NCI-H1092 treated with DMSO at 0.1 percent for 48 hours (cell line): ENCODE results near the gene CTSV.
A peak's percentile ranks its signal among the peaks of the same experiment; 100 is the strongest.
"Not testable (repeated sequence)": the region's sequence is repeated elsewhere in the genome, so short reads cannot be mapped to it uniquely, and the experiment has no call there.

ENCODE experiments used
- DNase-seq: peaks from one replicate; lab custom pipeline; 2025; lab: John Stamatoyannopoulos, UW

The CTSV gene

DNA sequence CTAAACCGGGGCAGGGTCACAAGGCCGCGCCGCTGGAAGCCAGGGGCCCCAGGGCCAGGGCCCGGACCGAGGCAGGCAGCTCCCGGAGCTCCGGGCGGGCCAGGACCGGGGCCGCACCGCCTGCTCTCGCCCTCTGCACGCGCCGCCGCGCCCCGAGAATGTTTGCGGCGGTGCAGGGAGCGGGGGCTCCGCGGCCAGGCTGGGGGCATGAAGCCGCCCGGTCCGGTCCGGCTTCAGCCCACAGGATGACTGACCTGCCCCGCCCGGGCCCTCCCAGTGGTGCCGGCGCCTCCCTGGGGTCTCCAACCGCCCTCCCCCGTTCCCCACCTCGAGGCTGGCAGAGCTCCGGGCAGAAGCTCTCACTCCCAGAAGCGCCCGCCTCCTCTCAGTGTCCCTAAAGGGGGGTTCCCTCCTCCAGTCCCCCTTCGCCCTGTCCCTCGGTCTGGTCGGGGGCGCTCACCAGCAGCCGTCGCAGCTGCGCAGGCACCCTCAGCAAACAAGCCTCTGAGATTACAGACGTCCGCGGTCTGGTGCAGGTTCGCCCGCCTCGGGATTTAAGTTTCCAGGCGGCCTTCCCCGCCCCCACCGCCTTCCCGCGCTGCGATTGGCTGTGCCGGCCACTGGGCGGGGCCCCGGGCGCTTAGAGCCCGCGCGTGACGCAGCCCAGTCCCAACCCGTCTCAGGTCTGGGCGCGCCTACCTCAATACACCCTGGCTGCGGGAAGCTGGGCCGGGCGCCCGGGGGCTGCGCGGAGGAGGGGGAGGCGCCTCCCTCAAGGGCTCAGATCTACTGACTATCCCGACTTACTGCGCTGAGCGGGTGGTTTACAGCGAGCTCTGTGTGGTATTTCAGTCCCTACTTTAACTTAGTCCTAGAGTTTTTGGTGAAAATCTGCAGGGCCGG lies at the start of gene CTSV:
CTSV (minus strand) TSS at position 532 of the 903 bp plus-strand sequence. CDS start 1,099 bp downstream, outside the sequence.
- peak; percentile 94 for DNase-seq

DNA sequence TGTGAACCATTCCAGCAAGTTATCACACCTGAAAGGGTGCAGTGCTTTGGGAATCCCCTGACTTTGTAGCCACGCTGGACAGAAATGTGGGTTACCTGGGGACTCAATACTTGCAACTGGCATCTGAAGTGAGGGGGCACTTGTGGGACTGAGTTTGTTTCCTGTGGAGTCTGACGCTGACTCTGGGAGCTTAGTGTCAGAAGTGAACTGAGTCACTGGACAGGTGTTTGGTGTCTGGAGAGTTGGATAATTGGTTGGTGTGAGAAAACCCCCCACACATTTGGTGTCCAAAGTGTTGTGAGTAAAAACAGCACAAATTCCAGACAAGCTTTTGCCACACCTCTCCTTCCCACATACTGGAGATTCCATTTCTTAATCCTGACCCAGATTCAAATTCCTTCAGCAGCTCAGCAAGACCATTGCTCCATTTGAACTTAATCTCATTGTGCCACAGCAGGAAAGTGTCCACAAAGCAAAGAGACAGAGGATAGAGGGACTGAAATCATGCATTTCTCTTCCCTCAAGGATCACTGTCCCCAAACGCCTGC lies 48.8 kb upstream of the CTSV start:
- DNase-seq, result not testable (repeated sequence)

DNA sequence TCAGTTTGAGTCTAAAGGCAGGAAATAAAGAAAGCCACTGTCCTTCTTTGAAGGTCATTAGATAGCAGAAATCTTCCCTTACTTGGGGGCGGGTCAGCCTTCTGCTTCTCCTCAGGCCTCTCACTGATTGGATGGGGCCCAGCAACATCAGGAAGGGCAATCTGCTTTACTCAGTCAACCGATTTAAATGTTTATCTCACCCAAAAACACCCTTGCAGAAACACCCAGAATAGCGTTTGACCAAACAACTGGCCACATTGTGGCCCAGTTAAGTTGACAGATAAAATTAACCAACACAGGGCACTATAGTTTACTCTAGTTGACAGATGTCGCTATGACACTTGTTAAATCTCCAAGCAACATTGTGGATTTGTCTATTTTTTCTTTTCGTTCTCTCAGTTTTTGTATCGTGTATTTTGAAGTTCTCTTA lies 45.6 kb upstream of the CTSV start:
- not testable (repeated sequence) for DNase-seq

DNA sequence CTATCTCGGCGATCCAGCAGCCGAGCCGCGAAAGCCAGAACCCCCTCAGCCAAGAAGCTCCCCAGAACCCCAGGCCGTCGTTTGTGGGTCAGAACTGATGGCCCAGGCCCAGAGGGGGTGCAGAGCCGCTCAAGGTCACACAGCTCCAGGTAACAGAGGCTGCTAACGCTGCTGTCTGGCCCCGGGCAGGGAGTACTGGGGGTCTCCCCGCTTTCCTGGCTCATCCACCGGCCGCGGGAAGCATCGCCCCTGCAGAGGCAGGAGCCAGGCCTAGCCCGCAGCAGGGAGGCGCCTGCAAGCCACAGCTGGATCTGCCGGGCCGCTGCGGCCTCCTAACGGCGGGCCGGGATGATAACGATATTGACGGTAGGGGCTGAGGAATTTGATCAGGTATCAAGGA lies 39.4 kb upstream of the CTSV start:
- DNase-seq, result no peak

DNA sequence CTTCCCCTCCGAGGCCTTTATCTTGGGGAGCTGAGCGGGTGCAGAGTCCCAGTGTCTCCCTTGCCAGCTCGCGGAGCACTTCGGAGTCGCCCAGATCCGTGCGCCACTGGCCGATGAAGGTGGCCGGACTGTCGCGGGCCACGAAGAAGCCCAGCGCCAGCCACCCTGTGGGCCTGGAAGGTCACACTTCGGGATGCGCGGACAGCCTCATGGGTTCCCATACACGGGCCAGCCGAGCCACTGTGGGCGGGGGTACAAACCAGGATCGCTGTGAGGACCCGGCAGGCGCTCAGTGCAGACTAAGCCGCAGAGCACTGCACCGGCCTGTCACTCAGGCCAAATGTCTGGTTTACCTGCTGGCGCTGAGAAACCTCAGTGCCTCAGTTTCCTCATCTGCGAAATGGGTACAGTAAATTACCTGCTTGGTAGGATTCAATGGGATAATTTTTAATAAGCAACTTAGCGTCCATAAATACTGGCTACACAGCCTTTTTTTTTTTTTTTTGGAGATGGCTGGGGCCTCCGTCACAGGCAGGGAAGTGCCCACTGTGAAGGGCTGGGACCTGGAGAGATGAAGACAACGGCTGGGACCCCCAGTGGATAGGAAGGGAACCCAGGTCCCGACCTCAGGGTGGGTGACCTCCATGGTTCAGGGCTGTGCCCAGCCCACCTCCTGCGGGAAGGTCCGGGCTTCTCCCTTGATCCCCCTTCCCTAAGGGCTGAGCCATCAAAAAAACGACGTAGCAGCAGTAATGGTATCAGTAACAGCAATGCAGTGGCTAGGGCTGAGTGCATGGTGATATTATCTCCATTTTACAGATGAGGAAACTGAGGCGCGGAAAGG lies 38.7 kb upstream of the CTSV start:
- no peak for DNase-seq

DNA sequence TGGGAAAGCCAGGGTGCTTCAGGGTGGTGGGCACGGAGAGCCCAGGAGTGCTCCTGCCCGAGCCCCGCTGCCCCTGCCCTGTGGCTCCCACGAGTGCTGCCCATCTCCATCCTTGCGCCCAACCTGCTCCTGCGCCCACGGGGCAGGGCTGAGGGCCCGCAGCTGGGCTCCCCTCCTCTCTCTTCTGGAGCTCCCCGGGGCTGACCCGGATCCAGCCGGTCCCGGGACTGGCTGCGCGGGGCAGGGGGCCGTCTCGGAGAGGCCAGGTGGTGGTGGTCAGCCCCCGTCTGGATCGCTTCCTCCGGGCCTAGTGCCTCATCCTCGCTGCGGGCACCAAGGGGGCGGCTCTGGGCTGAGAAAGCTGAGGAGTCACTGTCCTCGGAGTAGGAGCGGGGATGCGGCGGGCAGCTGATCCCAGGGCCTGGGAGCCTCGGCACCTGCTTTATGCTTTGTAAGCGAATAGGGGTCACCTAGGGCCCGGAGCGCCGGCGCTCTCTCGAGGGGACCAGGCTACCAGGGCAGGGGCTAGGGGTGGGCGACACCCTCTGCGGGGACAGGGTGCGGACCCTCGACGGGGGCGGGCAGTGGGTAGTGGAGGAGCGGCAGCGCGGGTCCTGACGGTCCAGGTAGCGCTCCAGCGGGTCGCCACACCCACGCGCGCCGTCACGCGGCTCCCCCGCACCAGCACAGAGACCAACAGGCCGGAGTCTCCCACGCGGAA lies 37.9 kb upstream of the CTSV start:
- not testable (repeated sequence) for DNase-seq

DNA sequence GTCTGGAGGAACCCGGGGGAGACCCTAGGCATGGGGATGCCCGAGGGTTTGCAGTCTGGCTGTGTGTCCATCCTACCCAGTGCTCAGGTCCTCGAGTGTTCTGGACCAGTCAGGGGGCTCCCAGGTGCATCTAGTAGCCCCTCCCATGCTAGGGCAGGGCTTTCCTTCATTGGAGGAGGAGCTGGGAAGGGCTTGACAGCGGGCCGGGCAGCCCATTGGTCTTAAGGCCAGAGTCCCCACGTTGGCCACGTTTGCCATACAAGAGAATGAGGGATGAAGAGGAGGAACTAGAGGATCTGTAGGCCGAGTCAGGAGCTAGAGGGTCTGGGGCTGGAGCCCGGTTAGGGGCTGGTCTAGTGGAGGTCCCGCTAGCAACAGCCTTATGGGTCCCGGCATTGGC lies 37.3 kb upstream of the CTSV start:
- DNase-seq, result no peak

DNA sequence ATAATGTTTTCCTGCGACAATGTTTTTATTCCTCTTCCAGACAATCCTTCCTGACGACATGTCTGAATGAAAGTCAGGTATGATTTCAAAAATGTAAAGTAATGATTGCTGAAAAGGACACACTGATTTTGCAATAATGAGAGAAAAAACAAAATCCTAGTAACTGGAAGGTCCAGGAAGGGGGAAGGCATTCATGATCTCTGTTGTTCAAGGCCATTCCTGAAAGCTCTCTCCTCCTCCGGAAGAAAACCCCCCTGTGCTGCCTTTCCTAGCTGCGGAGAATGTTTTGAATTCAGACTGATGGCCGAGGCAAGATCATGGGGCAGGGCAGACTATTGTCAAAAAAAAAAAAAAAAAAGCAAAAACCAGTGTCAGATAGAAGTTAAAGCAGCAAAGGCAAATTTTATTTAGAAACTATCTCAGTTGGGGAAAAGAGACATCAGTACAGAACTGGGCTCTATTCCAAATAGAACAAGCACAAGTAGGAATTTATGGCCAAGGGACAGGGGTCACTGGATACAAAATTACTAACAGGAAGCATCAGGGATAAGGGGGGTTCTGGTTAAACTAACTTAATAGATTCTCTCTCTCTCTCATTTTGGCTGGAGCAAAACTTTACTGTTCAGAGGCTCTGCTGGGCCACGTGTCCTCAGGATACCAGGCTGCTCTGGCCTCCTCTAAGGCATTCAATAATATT lies 36.5 kb upstream of the CTSV start:
- DNase-seq, result no peak

DNA sequence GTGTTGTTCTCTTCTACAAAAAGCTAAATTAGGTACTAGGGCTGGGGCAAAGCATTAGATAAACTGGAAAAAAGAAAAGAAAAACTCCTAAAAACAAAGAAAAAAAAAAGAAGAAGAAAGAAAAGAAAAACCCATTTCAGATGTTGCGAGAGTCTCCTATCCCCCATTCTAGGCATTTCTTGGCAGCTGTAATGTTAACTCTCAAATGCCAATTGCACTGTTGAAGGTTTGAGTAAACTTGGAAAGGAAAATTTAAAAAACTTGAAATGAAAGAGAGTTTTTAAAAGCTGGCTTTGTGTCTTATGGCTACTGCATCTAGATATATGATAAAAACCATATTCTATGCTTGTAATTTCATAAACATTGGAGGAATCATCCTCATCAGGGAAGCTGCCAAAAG lies 34.6 kb upstream of the CTSV start:
- DNase-seq, result peak; percentile 56

DNA sequence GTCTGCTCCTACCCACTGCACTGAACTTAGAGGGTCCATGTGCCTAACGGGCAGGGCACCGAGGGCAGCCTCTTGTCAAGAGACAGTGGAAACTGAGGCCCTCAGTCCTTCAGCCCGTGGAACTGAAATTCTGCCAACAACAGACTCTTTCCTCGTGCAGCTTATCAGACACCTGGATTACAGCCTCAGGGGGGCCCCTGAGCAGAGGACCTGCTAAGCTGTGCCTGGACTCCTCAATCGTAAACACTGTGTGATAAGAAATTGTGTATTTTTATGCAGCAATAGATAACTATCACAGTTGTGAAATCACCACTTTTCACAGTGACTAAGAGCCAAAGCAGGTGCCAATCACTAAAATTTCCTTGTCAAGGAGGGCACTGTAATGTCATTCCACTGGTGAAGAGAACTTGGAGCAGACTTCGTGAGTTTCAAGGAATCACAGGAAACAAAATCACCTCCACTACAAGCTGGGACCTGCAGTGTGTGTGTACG lies 33.4 kb upstream of the CTSV start:
- DNase-seq, result no peak

DNA sequence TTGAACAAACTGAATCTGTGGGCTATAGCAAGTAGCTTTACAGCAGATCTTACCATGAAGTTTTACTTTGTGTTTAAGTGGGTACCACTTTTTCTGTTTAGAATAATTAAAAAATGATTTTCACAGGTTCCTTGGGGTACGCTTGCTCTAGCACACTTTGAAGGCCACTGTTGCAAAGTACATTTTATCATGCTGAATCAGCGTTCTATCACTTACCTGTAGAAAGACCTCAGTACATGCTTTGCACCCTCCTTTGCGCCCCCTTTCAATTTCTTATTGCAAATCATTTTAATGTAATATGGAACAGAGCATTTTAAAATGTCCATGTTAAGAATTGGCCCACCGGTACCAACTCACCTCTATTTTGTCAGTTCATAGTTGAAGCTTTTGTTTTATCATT lies 31.4 kb upstream of the CTSV start:
- not testable (repeated sequence) for DNase-seq

DNA sequence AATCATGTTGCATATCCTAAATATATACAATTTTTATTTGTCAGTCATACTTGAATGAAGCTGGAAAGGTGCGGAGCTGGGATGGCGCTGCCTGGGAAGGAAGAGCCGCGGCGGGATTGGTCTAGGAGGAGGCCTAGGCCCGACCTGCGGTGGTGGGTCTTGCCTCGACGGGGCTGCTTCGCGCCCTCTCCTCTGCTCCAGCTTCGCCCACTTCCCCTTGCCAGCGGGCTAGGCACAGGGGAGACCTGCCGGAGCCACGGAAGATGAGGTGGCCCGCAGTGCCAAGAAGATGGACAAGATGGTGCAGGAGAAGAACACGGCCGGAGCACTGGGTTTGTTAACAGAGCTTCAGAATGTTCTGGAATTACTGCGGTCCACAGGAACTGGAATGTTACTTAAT lies 28.5 kb upstream of the CTSV start:
- no peak for DNase-seq

DNA sequence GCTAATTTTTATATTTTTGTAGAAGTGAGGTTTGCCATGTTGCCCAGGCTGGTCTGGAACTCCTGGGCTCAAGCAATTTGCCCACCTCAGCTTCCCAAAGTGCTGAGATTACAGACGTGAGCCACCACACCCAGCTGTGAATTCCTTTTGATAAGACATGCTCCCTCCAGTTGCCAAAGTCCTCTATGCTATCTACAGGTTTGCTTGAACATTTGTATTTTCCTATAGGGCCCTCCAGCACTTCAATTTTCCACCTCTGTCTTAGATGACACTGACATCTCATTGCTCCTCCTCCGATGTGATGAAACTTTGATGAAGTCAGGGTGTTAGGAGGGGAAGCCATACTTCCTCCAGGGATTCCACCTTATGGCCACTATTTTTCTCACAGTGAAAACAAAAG lies 25.2 kb upstream of the CTSV start:
- no peak for DNase-seq

DNA sequence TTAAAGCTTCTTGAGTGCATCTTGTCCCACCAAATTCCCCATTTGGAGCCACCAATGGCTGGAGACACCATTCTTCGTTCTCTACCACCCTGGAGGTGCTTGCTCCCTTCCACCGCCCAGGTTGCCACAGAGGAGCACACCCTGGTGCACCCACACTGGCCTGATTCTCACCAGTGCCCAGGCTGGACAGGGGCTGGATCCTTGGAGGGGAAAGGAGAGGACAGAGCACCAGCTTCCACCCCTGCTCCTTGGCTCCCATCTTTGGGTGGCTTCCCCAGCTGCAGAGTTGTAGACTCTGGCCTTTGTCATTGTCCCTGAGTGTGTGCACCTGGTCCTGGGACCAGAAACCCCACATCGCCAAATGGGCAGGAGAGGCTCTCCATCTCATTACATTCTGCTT lies 21.9 kb upstream of the CTSV start:
- DNase-seq, result no peak

DNA sequence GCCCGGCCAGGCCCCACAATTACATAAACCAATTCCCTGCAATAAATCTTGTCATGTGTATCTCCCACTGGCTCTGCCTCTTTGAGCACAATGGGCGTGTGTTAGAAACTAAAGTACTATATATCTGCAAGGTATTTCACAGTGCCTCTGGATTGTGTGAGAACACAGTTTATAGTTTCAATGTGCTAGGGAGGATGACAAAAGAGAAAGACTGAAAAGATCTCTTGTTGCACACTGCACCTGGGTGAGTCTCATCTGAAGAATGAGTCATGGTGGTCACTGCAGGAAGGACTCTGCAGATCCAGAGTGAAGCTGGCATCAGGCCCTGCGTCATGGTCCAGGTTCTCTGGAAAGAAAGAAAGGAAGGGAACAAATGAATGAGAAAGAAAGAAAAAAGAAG lies 20.7 kb upstream of the CTSV start:
- no peak for DNase-seq

DNA sequence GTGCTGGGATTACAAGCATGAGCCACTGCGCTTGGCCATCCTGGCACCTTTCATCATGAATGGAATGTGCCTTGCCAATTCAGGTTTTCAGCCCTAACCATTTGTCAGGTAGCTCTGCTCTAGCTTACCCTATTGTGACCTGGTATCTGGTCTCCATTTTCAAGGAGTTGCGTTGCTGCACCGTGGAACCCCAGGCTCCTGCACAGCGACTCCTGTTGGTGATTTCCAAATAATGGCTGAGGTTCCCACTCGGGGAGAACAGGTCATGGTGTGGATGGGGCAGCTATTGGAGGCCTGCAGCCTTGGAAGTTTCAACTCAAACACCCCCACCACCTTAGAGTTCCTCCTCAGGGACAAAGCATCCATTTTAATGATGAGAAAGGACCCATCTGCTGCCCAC lies 18.7 kb upstream of the CTSV start:
- no peak for DNase-seq

DNA sequence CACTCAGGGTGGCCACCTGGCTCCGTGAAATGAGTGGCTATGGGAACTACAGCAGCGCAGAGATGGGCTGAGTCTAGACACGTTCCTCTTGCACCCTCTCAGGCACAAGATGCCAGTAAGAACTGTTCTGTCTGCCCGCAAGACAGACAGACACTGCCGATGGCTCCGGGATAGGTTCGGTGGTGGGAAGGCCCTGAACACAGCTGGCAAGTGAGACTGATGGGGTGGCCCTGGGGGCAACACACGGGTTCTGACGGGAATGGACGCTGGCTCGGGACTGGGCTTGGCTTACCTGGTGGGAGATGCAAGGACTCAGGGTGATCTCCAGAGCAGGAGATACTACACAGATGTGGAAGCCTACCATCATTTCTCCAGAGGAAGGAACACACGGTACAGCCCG lies 16.9 kb upstream of the CTSV start:
- not testable (repeated sequence) for DNase-seq

DNA sequence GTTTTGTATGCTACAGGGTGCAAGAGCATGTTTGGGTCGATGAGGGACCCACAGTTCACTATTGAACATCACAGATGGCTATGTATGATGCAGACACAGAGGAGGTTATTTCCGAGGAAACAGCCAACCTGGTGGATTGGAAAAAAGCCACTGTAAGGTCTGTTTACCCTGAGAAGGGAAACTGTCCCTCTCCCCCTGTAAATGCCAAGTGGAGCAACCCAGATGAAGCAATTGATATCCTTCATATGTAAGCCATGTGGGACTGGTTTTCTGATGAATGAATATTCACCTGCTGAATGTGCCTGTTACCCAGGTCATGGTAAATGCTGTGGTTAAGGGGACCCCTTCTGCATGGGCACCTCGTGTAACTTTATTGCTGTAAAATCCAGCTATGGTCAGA lies 14.8 kb upstream of the CTSV start:
- no peak for DNase-seq

DNA sequence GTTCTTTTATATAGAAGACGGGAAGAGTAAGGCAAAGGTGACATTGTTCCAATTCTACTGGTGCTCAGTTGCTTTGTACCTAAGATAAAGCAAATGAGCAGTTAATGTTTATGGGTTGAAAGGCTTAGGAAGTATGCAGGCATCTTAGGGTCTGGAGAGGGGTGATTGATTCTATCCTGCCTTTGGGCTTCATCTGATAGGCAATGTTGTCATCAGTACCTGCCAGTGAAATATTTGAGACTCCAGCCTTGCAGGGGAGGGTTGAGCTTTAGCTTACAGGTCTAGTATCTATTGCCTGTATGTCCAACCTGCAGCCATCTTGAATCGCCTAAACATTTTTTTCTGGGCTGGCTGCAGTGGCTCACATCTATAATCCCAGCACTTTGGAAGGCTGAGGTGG lies 13.8 kb upstream of the CTSV start:
- DNase-seq, result no peak

DNA sequence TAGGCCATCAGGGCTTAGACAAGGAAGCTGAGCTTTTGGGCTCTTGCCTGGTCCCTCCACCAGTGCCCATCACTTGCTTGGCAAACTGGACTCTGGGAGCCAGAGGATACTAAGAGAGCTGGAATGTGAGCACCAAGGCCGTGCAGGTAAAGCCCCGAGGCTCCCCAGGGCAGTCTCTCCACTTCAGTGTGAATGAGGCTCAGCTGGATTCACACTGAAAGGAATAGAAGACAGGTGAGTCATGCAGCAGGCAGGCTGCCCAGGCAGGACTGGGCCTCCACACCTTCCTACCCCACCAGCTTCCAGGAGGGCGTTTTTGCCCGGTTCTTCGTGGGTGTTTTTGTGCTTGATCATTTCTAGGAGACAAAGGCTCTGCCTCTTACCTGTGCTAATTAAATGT lies 7.3 kb upstream of the CTSV start:
- DNase-seq, result no peak

DNA sequence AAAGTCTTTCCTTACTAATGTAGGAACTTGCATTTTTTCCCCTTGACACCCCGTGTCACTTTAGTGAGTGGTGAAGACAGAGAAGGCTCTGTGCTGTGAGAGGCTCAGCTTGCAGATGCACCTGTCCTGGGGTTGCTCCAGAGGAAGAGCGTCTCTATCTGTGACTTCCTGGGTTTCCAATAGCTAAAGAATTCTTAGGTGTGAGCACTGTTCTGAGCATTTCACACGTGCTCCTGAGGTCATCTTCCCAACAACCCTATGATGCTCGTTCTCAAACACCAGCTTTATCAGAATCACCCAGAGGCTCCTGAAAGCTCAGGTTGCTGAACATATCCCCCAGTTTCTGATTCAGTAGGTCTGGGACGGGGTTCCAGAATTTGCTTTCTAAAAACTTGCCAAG lies 6.4 kb upstream of the CTSV start:
- no peak for DNase-seq
